ENCODE data around the gene WDFY2. TPM values are rescaled to one million over a fixed set of nuclear protein-coding genes. Genes with fewer than 3 reads are reported as not detected.

Gene WDFY2
- total and polyA plus RNA-seq, 10 of the 15 experiments (the other 5 are each of a cell fraction or from before 2014, with no cell fraction given): 2.1 to 13.0 (median 8.1) TPM

- TF ChIP-seq ZNF24 (IDR thresholded peaks at IDR 0.05): no peak
- TF ChIP-seq CREM (IDR thresholded peaks at IDR 0.05; ENCODE audit: low read depth): no peak
- TF ChIP-seq MEF2A (IDR thresholded peaks at IDR 0.05; ENCODE audit: insufficient read depth, low read depth, low read length): no peak
- TF ChIP-seq EZH2 (IDR thresholded peaks at IDR 0.05; ENCODE audit: borderline replicate concordance, control insufficient read depth, low read depth, low read length): no peak
- no peak for TF ChIP-seq POU2F2 (IDR thresholded peaks at IDR 0.05; ENCODE audit: borderline replicate concordance, low read depth, low read length)
- TF ChIP-seq SMAD1 (IDR thresholded peaks at IDR 0.05; ENCODE audit: low read depth, partially characterized antibody): no peak
Measured at GRCh38 chr13:51678420-51678819, 94.2 kb downstream of the WDFY2 start (continued).

GRCh38 chr13:51679616-51680015, 95.4 kb downstream of the WDFY2 start:
- ChIA-PET RAD21 (ENCODE audit: unreplicated experiment) (interaction anchor here (1.2 to 1.3 kb wide), 2 partner anchors 35 to 118 kb away, joined by 3 read pairs; no protein-coding TSS in a partner anchor), POLR2A (no interaction called here), SMC1A (ENCODE audit: uncharacterized antibody, unreplicated experiment) (interaction anchor here (1.0 kb wide), 1 partner anchor 37 kb away, joined by 3 read pairs; no protein-coding TSS in a partner anchor), CTCF (interaction anchor here (1.2 to 1.6 kb wide), 2 partner anchors 46 to 245 kb away, joined by 3 to 5 read pairs; no protein-coding TSS in a partner anchor)
- H3K79me2 ChIP-seq (ENCODE audit: control insufficient read depth, insufficient read depth, low read length): no peaks in the 10 kb centered on the region
- no peak overlapping the region for H3K4me2 ChIP-seq (ENCODE audit: control insufficient read depth, insufficient read depth)
- ATAC-seq (no peak), FAIRE-seq (no peak), DNase-seq (ENCODE audit: low read depth, low spot score) (no peak)
- in situ Hi-C loops (cut with MboI) (no loop called here), intact Hi-C loops (cut with micrococcal nuclease; ENCODE audit: unreplicated experiment) (no loop called here)
- no peaks in the 10 kb centered on the region for H3K4me1 ChIP-seq (ENCODE audit: control insufficient read depth, insufficient read depth, low read length)
- H3K27ac ChIP-seq (ENCODE audit: control insufficient read depth, insufficient read depth): no peak overlapping the region
- WGBS (ENCODE audit: insufficient coverage, insufficient replicate concordance, low lambda C conversion rate, missing lambda C conversion rate): 94% methylated on average over 3 of the region's 3 CpGs
- no peaks in the 10 kb centered on the region for H4K20me1 ChIP-seq (ENCODE audit: control insufficient read depth, insufficient read depth)
- no peaks in the 10 kb centered on the region for H3K9me3 ChIP-seq (replicated peaks; ENCODE audit: control insufficient read depth, insufficient read depth, low read length)
- no peak overlapping the region for H3K9ac ChIP-seq (ENCODE audit: control insufficient read depth, insufficient read depth, low read length)
- BruUV-seq (replicated peaks): no TSS peak
- no peak overlapping the region for H2AFZ ChIP-seq (ENCODE audit: control insufficient read depth, low read depth, low read length)
- no peak overlapping the region for H3K4me3 ChIP-seq
- H3K27me3 ChIP-seq (replicated peaks in 1 of 2; ENCODE audit: control insufficient read depth in 2 of 2, insufficient read depth in 2 of 2, low read length in 1 of 2): no peaks in the 10 kb centered on the region
- no peaks in the 10 kb centered on the region; a peak in 1 of 4 replicates for H3K36me3 ChIP-seq (ENCODE audit: control insufficient read depth in 2 of 2, insufficient read depth in 2 of 2, low read length in 1 of 2)
- TF ChIP-seq ZNF207 (IDR thresholded peaks at IDR 0.05; ENCODE audit: borderline replicate concordance): no peak
- no peak for TF ChIP-seq NRF1 (conservative IDR thresholded peaks at IDR 0.05; ENCODE audit: low read depth, low read length)
- TF ChIP-seq RELA (IDR thresholded peaks at IDR 0.05; ENCODE audit: borderline replicate concordance, partially characterized antibody): no peak
- no peak for TF ChIP-seq NR2F1 (conservative IDR thresholded peaks at IDR 0.05)
- TF ChIP-seq ATF3 (IDR thresholded peaks at IDR 0.05; ENCODE audit: borderline replicate concordance, extremely low read depth, low read depth, low read length): no peak
- no peak for TF ChIP-seq EP300 (IDR thresholded peaks at IDR 0.05; ENCODE audit: borderline replicate concordance in 1 of 2, control insufficient read depth in 1 of 2, low read depth in 2 of 2, low read length in 2 of 2)
- TF ChIP-seq ZNF274 (IDR thresholded peaks at IDR 0.05; ENCODE audit: insufficient read depth, insufficient read length): no peak
- TF ChIP-seq BRCA1 (IDR thresholded peaks at IDR 0.05; ENCODE audit: low read depth, low read length): no peak
- TF ChIP-seq IRF3 (IDR thresholded peaks at IDR 0.05): no peak
- no peak for TF ChIP-seq RB1 (IDR thresholded peaks at IDR 0.05; ENCODE audit: borderline replicate concordance)
- no peak for TF ChIP-seq HDGF (IDR thresholded peaks at IDR 0.05)
- no peak for TF ChIP-seq BCLAF1 (IDR thresholded peaks at IDR 0.05)

Measured in GM12878 (cell line).